Hepatocyte (in vitro differentiated cells): Measurements from ENCODE around the gene ABL2. TPM values are rescaled to one million over a fixed set of nuclear protein-coding genes. Genes with fewer than 3 reads are reported as not detected.

Experiments used
- DNase-seq: peaks from one replicate; pipeline ENCODE4 v3.0.0-alpha.2; 2016; ENCODE audit warnings: low spot score
- H2AFZ ChIP-seq: fragments of 200-600 bp; sonication (generic); 2 replicates; pipeline ENCODE4 v1.6.0; 2016; ENCODE audit warnings: antibody characterized with exemption, mild to moderate bottlenecking
- H3K27ac ChIP-seq: fragments of 200-600 bp; sonication (generic); 2 replicates; pipeline ENCODE4 v1.5.1; 2016; ENCODE audit warnings: mild to moderate bottlenecking
- H3K27me3 ChIP-seq: fragments of 200-600 bp; sonication (generic); 2 replicates; pipeline ENCODE4 v1.6.1; 2016
- H3K36me3 ChIP-seq: fragments of 200-600 bp; sonication (generic); replicated peaks from 2 replicates; pipeline ENCODE4 v1.5.1; 2016; ENCODE audit warnings: low read depth; ENCODE audit not compliant: insufficient read depth
- H3K4me1 ChIP-seq: fragments of 200-600 bp; sonication (generic); 2 replicates; pipeline ENCODE4 v1.5.1; 2016; ENCODE audit warnings: mild to moderate bottlenecking, moderate library complexity; ENCODE audit not compliant: insufficient read depth
- H3K4me2 ChIP-seq: fragments of 200-600 bp; sonication (generic); 2 replicates; pipeline ENCODE4 v1.6.0; 2016
- H3K4me3 ChIP-seq: fragments of 200-600 bp; sonication (generic); 2 replicates; pipeline ENCODE4 v1.5.1; 2016; ENCODE audit warnings: mild to moderate bottlenecking
- H3K79me2 ChIP-seq: fragments of 200-600 bp; sonication (generic); 2 replicates; pipeline ENCODE4 v1.6.0; 2017; ENCODE audit warnings: mild to moderate bottlenecking
- H3K9me2 ChIP-seq: fragments of 200-600 bp; sonication (generic); replicated peaks from 2 replicates; pipeline ENCODE4 v1.6.0; 2017; ENCODE audit warnings: mild to moderate bottlenecking; ENCODE audit not compliant: insufficient read depth
- H3K9me3 ChIP-seq: fragments of 200-600 bp; sonication (generic); 2 replicates; pipeline ENCODE4 v1.5.1; 2016; ENCODE audit warnings: low read depth, mild to moderate bottlenecking
- H4K20me1 ChIP-seq: fragments of 200-600 bp; sonication (generic); 2 replicates; pipeline ENCODE4 v1.6.0; 2016; ENCODE audit warnings: mild to moderate bottlenecking; ENCODE audit not compliant: insufficient read depth, poor library complexity, severe bottlenecking
- EZH2 ChIP-seq: fragments of 200-600 bp; sonication (generic); IDR thresholded peaks from 2 replicates; pipeline ENCODE4 v1.6.1; 2016; ENCODE audit warnings: antibody characterized with exemption, mild to moderate bottlenecking, borderline replicate concordance
- EZH2phosphoT487 ChIP-seq: fragments of 200-600 bp; sonication (generic); IDR thresholded peaks from one replicate; pipeline ENCODE4 v1.6.1; 2018; ENCODE audit warnings: antibody characterized with exemption, mild to moderate bottlenecking, low read depth, moderate library complexity; ENCODE audit not compliant: unreplicated experiment, severe bottlenecking
- WGBS: methylation state at CpG from one replicate; pipeline ENCODE4 v1.1.6; 2016; ENCODE audit warnings: low lambda C conversion rate; ENCODE audit errors: missing lambda C conversion rate; 5-methylcytosine and 5-hydroxymethylcytosine counted together
- polyA plus RNA-seq: library from polyadenylated mRNA; unstranded; fragments of >200 nt; fragmentation: Nextera tagmentation; extraction: Ambion mirVana; gene quantifications from 2 replicates; pipeline ENCODE4 v1.2.1, GENCODE V29; 2016
- total RNA-seq: library from RNA; depleted of rRNA; stranded (reverse); fragments of >200 nt; gene quantifications from 2 replicates; pipeline ENCODE4 v1.2.3, GENCODE V29; 2014
- TF ChIP-seq, protein P1 (sequence below): fragments of 200-600 bp; sonication (generic); IDR thresholded peaks from 2 replicates; pipeline ENCODE4 v1.5.1; 2016; ENCODE audit warnings: antibody characterized with exemption, mild to moderate bottlenecking; ENCODE audit not compliant: poor library complexity

Gene ABL2
- total and polyA plus RNA-seq, 2 experiments from 2014 or later = 8.6 to 11.6 TPM

- 88% methylated on average over 4 of the region's 4 CpGs for WGBS
- Histone ChIP-seq H3K4me1 (no peaks in the 10 kb centered on the region), H2AFZ (no peak overlapping the region), H3K4me2 (no peak overlapping the region), H3K9me2 (no peaks in the 10 kb centered on the region), H3K4me3 (no peak overlapping the region), H4K20me1 (no peaks in the 10 kb centered on the region), H3K79me2 (no peaks in the 10 kb centered on the region), H3K9me3 (no peaks in the 10 kb centered on the region), H3K36me3 (no peaks in the 10 kb centered on the region), H3K27me3 (no peaks in the 10 kb centered on the region), H3K27ac (no peak overlapping the region)
- TF ChIP-seq EZH2phosphoT487 (no peak), EZH2 (no peak)
- TF ChIP-seq, protein P1, sequence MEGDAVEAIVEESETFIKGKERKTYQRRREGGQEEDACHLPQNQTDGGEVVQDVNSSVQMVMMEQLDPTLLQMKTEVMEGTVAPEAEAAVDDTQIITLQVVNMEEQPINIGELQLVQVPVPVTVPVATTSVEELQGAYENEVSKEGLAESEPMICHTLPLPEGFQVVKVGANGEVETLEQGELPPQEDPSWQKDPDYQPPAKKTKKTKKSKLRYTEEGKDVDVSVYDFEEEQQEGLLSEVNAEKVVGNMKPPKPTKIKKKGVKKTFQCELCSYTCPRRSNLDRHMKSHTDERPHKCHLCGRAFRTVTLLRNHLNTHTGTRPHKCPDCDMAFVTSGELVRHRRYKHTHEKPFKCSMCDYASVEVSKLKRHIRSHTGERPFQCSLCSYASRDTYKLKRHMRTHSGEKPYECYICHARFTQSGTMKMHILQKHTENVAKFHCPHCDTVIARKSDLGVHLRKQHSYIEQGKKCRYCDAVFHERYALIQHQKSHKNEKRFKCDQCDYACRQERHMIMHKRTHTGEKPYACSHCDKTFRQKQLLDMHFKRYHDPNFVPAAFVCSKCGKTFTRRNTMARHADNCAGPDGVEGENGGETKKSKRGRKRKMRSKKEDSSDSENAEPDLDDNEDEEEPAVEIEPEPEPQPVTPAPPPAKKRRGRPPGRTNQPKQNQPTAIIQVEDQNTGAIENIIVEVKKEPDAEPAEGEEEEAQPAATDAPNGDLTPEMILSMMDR = no peak
- no peak for DNase-seq
Measured at GRCh38 chr1:179090923-179091322, 138.6 kb downstream of the ABL2 start.

GRCh38 chr1:179090522-179090921 lies 139.0 kb downstream of the ABL2 start:
- Histone ChIP-seq H3K27ac (no peak overlapping the region), H3K36me3 (no peaks in the 10 kb centered on the region)

GRCh38 chr1:179089827-179090482 lies 139.5 kb downstream of the ABL2 start:
- Histone ChIP-seq H3K4me2 (no peak overlapping the region), H3K4me3 (no peak overlapping the region), H4K20me1 (no peaks in the 10 kb centered on the region), H3K4me1 (no peaks in the 10 kb centered on the region), H3K9me2 (no peaks in the 10 kb centered on the region), H3K36me3 (no peaks in the 10 kb centered on the region), H3K27ac (no peak overlapping the region), H3K79me2 (peaks cover 1% of the 10 kb centered on the region), H3K27me3 (no peaks in the 10 kb centered on the region), H3K9me3 (no peaks in the 10 kb centered on the region), H2AFZ (no peak overlapping the region)
- 80% methylated on average over 16 of the region's 16 CpGs for WGBS
- TF ChIP-seq, protein P1 = no peak
- TF ChIP-seq EZH2 (no peak), EZH2phosphoT487 (no peak)
- no peak for DNase-seq

More at GRCh38 chr1:179090522-179090921, 139.0 kb downstream of the ABL2 start:
- Histone ChIP-seq H3K27me3 (no peaks in the 10 kb centered on the region), H3K79me2 (no peaks in the 10 kb centered on the region), H3K4me3 (no peak overlapping the region), H3K9me2 (no peaks in the 10 kb centered on the region), H2AFZ (no peak overlapping the region), H4K20me1 (no peaks in the 10 kb centered on the region), H3K9me3 (no peaks in the 10 kb centered on the region), H3K4me1 (no peaks in the 10 kb centered on the region), H3K4me2 (no peak overlapping the region)
- no peak for TF ChIP-seq EZH2phosphoT487
- TF ChIP-seq, protein P1 = no peak
- no peak for TF ChIP-seq EZH2
- WGBS = 93% methylated on average over 8 of the region's 8 CpGs
- no peak for DNase-seq
